Ascending aorta (tissue), 2 donors: Measurements from ENCODE around the gene FAIM2. TPM values are rescaled to one million over a fixed set of nuclear protein-coding genes. Genes with fewer than 3 reads are reported as not detected.

Experiments
- DNase-seq, 2 donors: peaks; one replicate each; pipeline ENCODE4 v3.0.0-alpha.2; 2019; ENCODE audit warnings: low spot score in 2 of 2
- H3K27ac ChIP-seq, 2 donors: fragments of 200-600 bp; sonication (generic); one replicate each; pipeline ENCODE4 v1.5.1; 2016 to 2017; ENCODE audit warnings: mild to moderate bottlenecking in 1 of 2
- H3K27me3 ChIP-seq: fragments of 200-600 bp; sonication (generic); one replicate; pipeline ENCODE4 v1.5.1; 2017
- H3K36me3 ChIP-seq, 2 donors: fragments of 200-600 bp; sonication (generic); one replicate each; pipeline ENCODE4 v1.5.1; 2016
- H3K4me1 ChIP-seq, 2 donors: fragments of 200-600 bp; sonication (generic); one replicate each; pipeline ENCODE4 v1.5.1; 2016 to 2017; ENCODE audit warnings: mild to moderate bottlenecking in 1 of 2
- H3K4me3 ChIP-seq, 2 donors: fragments of 200-600 bp; sonication (generic); one replicate each; pipeline ENCODE4 v1.5.1; 2016 to 2017; ENCODE audit warnings: mild to moderate bottlenecking in 1 of 2
- H3K9me3 ChIP-seq, 2 donors: fragments of 200-600 bp; sonication (generic); one replicate each; pipeline ENCODE4 v1.5.1; 2016
- intact Hi-C: fragments of 100-400 bp; cut with DNase I; formaldehyde crosslinking; loops from one replicate; pipeline ENCODE4 v1.15.1; 2023
- total RNA-seq: library from RNA; depleted of rRNA; stranded (reverse); fragments of >200 nt; gene quantifications from one replicate; pipeline ENCODE4 v1.1.0, GENCODE V29; 2016
- TF ChIP-seq, protein P1 (sequence below), 3 experiments: fragments of 200-600 bp in 2 of 3; fragments of 450-650 bp in 1 of 3; sonication (generic) in 2 of 3; IDR thresholded peaks; one replicate each; pipeline ENCODE4 v1.5.1; 2016 to 2019; ENCODE audit warnings: antibody characterized with exemption in 3 of 3, mild to moderate bottlenecking in 1 of 3, moderate library complexity in 1 of 3

Gene FAIM2
- total RNA-seq, 1 donor from 2014 or later, result 0.75 TPM

DNA sequence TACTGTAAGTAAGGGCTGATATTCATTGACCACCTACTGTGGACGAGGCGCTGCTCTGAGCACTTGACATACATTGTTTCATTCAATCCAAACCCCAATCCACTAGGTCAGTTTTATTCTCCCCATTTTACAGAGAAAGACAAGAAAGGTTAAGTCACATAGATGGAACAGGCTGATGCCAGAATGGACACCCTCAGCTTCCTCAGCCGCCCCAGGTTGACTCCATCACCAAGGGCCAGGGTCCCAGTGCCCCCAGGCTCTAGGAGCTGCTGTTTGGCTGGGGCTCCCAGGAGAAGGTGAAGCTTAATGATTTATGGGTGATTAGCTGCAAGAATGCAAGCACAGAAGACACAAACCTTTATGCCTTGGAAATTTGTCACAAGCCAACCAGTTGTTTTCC is 46.2 kb upstream of the FAIM2 start:
- DNase-seq, result peak in 1 of 2 donors; percentile 47
- no peaks in the 10 kb centered on the region for H3K27me3 ChIP-seq
- no peak overlapping the region for H3K4me3 ChIP-seq
- H3K27ac ChIP-seq, result no peak overlapping the region
- H3K4me1 ChIP-seq, result no peaks in the 10 kb centered on the region
- TF ChIP-seq, protein P1, sequence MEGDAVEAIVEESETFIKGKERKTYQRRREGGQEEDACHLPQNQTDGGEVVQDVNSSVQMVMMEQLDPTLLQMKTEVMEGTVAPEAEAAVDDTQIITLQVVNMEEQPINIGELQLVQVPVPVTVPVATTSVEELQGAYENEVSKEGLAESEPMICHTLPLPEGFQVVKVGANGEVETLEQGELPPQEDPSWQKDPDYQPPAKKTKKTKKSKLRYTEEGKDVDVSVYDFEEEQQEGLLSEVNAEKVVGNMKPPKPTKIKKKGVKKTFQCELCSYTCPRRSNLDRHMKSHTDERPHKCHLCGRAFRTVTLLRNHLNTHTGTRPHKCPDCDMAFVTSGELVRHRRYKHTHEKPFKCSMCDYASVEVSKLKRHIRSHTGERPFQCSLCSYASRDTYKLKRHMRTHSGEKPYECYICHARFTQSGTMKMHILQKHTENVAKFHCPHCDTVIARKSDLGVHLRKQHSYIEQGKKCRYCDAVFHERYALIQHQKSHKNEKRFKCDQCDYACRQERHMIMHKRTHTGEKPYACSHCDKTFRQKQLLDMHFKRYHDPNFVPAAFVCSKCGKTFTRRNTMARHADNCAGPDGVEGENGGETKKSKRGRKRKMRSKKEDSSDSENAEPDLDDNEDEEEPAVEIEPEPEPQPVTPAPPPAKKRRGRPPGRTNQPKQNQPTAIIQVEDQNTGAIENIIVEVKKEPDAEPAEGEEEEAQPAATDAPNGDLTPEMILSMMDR (IDR thresholded peaks at IDR 0.05), result no peak
- no peaks in the 10 kb centered on the region for H3K9me3 ChIP-seq
- no peaks in the 10 kb centered on the region for H3K36me3 ChIP-seq
- intact Hi-C loops, result loop anchor here (5.0 kb wide), 1 partner anchor 83 kb away; no protein-coding TSS in a partner anchor

DNA sequence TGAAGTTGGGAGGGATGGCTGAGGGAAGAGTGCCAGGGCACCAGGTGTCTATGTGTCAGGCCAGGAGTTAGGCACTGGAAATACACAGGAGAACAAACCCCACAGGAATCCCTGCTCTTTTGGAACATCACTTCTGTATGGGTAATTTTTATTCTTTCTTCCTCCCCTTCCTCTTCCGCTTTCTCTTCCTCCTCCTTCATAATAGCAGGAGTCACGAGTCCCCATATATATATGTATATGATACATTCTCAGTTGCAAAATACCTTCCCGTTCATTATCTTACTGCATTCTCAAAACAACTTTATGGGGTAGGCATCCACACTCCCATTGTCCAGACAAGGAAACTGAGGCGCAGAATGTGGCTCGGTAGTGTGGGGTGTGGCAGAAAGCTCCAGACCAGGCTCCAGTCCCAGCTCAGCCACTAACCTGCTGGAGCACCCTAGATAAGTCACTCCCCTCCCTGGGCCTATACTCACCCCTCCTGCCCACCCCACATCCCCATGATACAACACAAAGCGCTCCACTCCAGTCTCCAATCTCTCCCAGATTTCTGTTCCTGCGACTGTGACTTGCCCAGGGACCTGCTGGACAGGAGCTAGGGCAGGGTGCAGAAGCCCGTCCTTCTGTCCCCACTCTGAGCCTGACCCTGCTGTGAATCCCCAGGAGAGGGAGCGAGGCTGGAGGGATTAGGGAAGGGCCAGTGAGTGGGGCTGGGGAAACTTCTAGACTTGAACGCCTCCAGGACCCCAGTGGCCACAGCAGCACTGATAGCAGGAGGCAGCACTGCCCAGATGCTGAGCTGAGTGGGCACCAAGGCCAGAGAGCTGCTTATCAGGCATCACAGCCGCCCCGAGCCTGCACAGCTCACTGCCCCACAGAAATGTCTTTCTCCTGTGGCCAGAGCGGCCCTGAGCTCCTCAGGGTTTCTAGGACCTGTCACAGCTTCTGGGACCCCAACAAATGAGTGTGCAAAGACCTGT is 45.5 kb upstream of the FAIM2 start:
- Histone ChIP-seq H3K9me3 (no peaks in the 10 kb centered on the region), H3K4me1 (no peaks in the 10 kb centered on the region), H3K36me3 (no peaks in the 10 kb centered on the region), H3K27me3 (no peaks in the 10 kb centered on the region), H3K27ac (no peak overlapping the region), H3K4me3 (no peak overlapping the region)
- intact Hi-C loops, result loop anchor here (5.0 kb wide), 1 partner anchor 82 kb away; no protein-coding TSS in a partner anchor
- TF ChIP-seq, protein P1 (IDR thresholded peaks at IDR 0.05), result no peak
- peak in 1 of 2 donors; percentile 56 for DNase-seq

DNA sequence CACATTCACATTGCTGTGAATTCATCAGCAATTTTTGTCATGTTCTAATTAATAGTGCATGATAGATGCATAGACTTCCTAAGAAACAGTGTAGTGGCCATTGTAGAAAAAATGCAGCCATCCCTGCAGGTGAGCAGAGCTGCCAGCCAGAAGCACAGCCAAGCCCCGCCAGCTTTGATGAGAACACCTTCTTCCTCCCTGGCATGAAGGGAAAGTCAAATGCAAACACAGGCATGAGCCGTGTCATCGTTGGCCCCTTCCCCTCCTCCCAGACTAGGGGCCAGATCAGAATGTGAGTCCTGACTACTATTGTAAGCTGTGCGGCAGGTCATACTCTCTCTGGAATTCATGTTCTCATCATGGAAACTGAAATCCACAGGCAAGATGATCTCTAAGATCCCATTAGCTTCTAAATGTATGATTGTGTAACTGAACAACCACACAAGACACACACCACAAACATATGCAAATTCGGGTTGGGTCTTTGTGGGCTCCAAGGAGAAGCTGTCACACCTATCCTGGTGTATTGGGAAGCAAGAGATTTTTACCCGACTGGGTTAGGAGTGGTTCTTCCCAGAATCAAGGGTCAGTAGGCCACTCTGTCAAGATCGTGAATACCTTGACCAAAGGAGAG is 44.0 kb upstream of the FAIM2 start:
- peak in 1 of 2 donors; percentile 21 for DNase-seq
- no peaks in the 10 kb centered on the region for H3K27me3 ChIP-seq
- H3K36me3 ChIP-seq, result no peaks in the 10 kb centered on the region
- TF ChIP-seq, protein P1 (IDR thresholded peaks at IDR 0.05), result no peak
- no peaks in the 10 kb centered on the region for H3K4me1 ChIP-seq
- H3K4me3 ChIP-seq, result no peak overlapping the region
- no peaks in the 10 kb centered on the region for H3K9me3 ChIP-seq
- intact Hi-C loops, result loop anchor here (5.0 kb wide), 1 partner anchor 80 kb away; no protein-coding TSS in a partner anchor
- H3K27ac ChIP-seq, result no peak overlapping the region

DNA sequence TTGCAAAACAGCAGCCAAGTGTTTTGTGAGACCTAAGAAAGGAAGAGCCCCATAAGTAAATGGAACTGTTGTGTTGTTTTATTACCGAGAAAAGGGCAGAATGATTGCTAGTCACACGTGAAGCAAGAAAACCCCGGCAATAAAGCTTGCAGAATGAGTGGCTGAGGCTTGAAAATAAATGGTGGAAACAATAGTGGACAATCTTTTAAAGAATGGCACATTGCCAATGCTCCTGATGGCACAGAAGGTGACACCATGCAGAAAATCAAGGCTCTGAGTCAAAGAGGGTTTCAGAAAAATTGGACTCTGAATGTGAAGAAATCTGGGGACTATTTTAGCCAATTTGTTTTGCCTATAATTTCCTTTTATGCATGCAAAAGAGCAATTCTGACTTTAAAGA is 42.8 kb upstream of the FAIM2 start:
- TF ChIP-seq, protein P1 (IDR thresholded peaks at IDR 0.05), result no peak
- no peak for DNase-seq
- Histone ChIP-seq H3K36me3 (no peaks in the 10 kb centered on the region), H3K9me3 (no peaks in the 10 kb centered on the region), H3K27me3 (no peaks in the 10 kb centered on the region), H3K4me3 (no peak overlapping the region), H3K4me1 (no peaks in the 10 kb centered on the region), H3K27ac (no peak overlapping the region)
- intact Hi-C loops, result loop anchor here (5.0 kb wide), 1 partner anchor 79 kb away; no protein-coding TSS in a partner anchor

DNA sequence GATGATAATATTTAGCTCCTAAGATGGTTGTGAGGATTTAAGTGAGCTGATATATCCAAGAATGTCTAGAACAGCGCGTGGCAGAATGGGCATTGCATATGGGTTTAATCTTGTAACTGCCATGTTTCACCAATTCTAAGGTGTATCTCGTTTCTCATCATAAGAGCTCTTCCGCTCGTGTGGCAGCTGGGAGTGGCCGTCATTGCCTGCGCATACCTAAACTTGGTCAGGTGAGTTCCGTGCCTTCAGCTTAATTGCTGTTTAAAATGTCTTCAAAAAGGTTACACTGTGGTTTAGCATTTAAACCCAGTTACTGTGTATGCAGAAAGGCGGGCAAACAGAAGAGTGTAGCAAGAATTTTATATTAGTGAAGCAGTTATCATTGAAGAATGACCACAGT is 42.4 kb upstream of the FAIM2 start:
- Histone ChIP-seq H3K9me3 (no peaks in the 10 kb centered on the region), H3K4me1 (no peaks in the 10 kb centered on the region), H3K4me3 (no peak overlapping the region), H3K27ac (no peak overlapping the region), H3K36me3 (no peaks in the 10 kb centered on the region), H3K27me3 (no peaks in the 10 kb centered on the region)
- DNase-seq, result peak in 1 of 2 donors; percentile 19
- TF ChIP-seq, protein P1 (IDR thresholded peaks at IDR 0.05), result no peak
- intact Hi-C loops, result loop anchor here (5.0 kb wide), 1 partner anchor 79 kb away; no protein-coding TSS in a partner anchor
